ENCODE measurements around the gene ADCY1.

DNA sequence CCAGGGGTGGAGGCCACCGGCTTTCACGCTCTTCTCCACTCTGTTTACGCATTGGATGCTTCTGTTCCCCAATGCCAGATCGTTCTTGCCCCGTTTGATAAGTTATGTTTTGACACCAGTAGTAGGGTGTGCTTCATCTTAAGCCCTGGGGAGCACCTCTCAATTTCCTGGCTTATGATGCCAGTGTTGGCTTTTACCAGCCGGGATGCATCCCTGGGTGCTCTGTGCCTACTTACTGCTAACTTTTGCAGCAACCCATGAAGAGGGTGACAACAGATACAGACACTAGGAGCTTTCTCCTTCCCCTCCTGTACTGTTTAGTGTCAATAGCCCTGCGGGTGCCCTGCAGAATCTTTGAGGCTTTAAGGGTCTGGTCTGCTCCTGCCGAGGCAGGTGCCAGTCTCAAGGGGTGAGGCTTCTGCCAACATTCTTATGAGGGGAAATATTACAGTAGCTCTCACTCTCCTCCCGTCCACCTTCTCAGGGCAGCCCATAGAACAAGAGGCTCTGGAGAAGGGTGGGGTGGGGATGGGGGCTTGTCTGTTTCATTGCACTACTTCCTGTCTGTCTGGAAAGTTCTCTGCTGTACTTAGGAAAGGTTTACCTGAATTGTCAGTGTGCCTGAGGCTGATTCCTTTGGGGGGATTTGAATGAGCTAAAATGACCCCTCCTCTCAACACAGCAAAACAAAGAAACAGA, 23.3 kb downstream of the ADCY1 start:
- TF ChIP-seq, protein P1, sequence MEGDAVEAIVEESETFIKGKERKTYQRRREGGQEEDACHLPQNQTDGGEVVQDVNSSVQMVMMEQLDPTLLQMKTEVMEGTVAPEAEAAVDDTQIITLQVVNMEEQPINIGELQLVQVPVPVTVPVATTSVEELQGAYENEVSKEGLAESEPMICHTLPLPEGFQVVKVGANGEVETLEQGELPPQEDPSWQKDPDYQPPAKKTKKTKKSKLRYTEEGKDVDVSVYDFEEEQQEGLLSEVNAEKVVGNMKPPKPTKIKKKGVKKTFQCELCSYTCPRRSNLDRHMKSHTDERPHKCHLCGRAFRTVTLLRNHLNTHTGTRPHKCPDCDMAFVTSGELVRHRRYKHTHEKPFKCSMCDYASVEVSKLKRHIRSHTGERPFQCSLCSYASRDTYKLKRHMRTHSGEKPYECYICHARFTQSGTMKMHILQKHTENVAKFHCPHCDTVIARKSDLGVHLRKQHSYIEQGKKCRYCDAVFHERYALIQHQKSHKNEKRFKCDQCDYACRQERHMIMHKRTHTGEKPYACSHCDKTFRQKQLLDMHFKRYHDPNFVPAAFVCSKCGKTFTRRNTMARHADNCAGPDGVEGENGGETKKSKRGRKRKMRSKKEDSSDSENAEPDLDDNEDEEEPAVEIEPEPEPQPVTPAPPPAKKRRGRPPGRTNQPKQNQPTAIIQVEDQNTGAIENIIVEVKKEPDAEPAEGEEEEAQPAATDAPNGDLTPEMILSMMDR (conservative IDR thresholded peaks at IDR 0.05 in 1 of 2, IDR thresholded peaks at IDR 0.05 in 1 of 2; ENCODE audit: extremely low read depth in 1 of 2, insufficient read depth in 1 of 2, low read depth in 1 of 2, low read length in 2 of 2) = no peak
- TF ChIP-seq EZH2 (IDR thresholded peaks at IDR 0.05; ENCODE audit: borderline replicate concordance, low read length) = no peak
